HEK293T (cell line): ENCODE results near the gene LIMK1.

ENCODE experiments used
- CTCF ChIA-PET: fragments of 350-600 bp; formaldehyde crosslinking; extraction: SDS; loops from one replicate; lab custom pipeline; 2021; ENCODE audit warnings: antibody characterized with exemption, inconsistent platforms; lab: Yijun Ruan, JAX
- POLR2A ChIA-PET: fragments of 350-600 bp; formaldehyde crosslinking; extraction: SDS; loops from one replicate; lab custom pipeline; 2020; ENCODE audit warnings: antibody characterized with exemption, inconsistent platforms; lab: Yijun Ruan, JAX
- DNase-seq: peaks from one replicate; pipeline ENCODE4 v3.0.0; 2012; ENCODE audit warnings: mixed read lengths; ENCODE audit errors: extremely low spot score
- ARNT ChIP-seq: fragments of 450-650 bp; IDR thresholded peaks from 2 replicates; pipeline ENCODE4 v1.6.1; 2017; ENCODE audit warnings: mild to moderate bottlenecking
- BHLHE40 ChIP-seq: fragments of 450-650 bp; IDR thresholded peaks from 2 replicates; pipeline ENCODE4 v1.6.1; 2016; ENCODE audit warnings: mild to moderate bottlenecking, moderate library complexity, borderline replicate concordance
- CTBP1 ChIP-seq: fragments of 450-650 bp; IDR thresholded peaks from 2 replicates; pipeline ENCODE4 v1.6.1; 2016; ENCODE audit warnings: borderline replicate concordance
- ELF4 ChIP-seq: fragments of 450-650 bp; IDR thresholded peaks from 2 replicates; pipeline ENCODE4 v1.6.1; 2017; ENCODE audit warnings: antibody characterized with exemption
- FOXA1 ChIP-seq: fragments of 450-650 bp; IDR thresholded peaks from 2 replicates; pipeline ENCODE4 v1.6.1; 2016; ENCODE audit warnings: mild to moderate bottlenecking
- FOXK2 ChIP-seq: fragments of 450-650 bp; IDR thresholded peaks from 2 replicates; pipeline ENCODE4 v1.6.1; 2016; ENCODE audit warnings: mild to moderate bottlenecking
- FOXM1 ChIP-seq: fragments of 450-650 bp; IDR thresholded peaks from 2 replicates; pipeline ENCODE4 v1.6.1; 2017; ENCODE audit warnings: mild to moderate bottlenecking, borderline replicate concordance
- HDGF ChIP-seq: fragments of 450-650 bp; IDR thresholded peaks from 2 replicates; pipeline ENCODE4 v1.6.1; 2017; ENCODE audit warnings: antibody characterized with exemption, borderline replicate concordance
- L3MBTL2 ChIP-seq: fragments of 450-650 bp; conservative IDR thresholded peaks from 2 replicates; pipeline ENCODE4 v1.6.1; 2016; ENCODE audit warnings: mild to moderate bottlenecking
- LEF1 ChIP-seq: fragments of 450-650 bp; IDR thresholded peaks from 2 replicates; pipeline ENCODE4 v1.6.1; 2017; ENCODE audit warnings: mild to moderate bottlenecking, borderline replicate concordance
- NFRKB ChIP-seq: fragments of 450-650 bp; IDR thresholded peaks from 2 replicates; pipeline ENCODE4 v1.6.1; 2016; ENCODE audit warnings: mild to moderate bottlenecking, moderate library complexity
- SP1 ChIP-seq: fragments of 450-650 bp; IDR thresholded peaks from 2 replicates; pipeline ENCODE4 v1.6.1; 2017
- SUZ12 ChIP-seq: fragments of 450-650 bp; IDR thresholded peaks from 2 replicates; pipeline ENCODE4 v1.6.1; 2016; ENCODE audit warnings: mild to moderate bottlenecking
- TARDBP ChIP-seq: fragments of 450-650 bp; IDR thresholded peaks from 2 replicates; pipeline ENCODE4 v1.6.1; 2016
- ZNF384 ChIP-seq: fragments of 450-650 bp; IDR thresholded peaks from 2 replicates; pipeline ENCODE4 v1.6.1; 2016
- TF ChIP-seq, protein P1 (sequence below): fragments of 450-650 bp; IDR thresholded peaks from 2 replicates; pipeline ENCODE4 v1.6.1; 2016

LIMK1 gene

DNA sequence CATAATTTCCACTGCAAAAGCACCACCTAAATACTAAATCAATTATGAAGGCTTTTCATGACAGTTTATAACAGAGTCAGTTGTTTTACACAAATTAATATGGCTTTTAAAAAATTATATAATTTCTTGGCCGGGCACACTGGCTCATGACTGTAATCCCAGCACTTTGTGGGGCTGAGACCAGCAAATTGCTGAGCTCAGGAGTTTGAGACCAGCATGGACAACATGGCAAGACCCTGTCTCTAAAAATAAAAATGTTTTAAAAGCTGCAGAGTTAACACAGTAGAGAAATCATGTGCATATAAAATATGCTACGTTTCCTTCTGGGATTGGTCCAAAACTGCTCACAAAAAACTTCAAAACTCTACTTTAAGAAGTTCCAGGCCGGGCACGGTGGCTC, 46.9 kb downstream of the LIMK1 start:
- no peak for DNase-seq
- ChIA-PET POLR2A (no interaction called here), CTCF (no interaction called here)
- TF ChIP-seq CTBP1 (no peak), SUZ12 (no peak), NFRKB (no peak), FOXA1 (no peak), HDGF (no peak), ELF4 (no peak), SP1 (no peak), FOXM1 (no peak), LEF1 (no peak), TARDBP (no peak), FOXK2 (no peak), ZNF384 (no peak), ARNT (no peak), L3MBTL2 (no peak), BHLHE40 (no peak)
- TF ChIP-seq, protein P1, sequence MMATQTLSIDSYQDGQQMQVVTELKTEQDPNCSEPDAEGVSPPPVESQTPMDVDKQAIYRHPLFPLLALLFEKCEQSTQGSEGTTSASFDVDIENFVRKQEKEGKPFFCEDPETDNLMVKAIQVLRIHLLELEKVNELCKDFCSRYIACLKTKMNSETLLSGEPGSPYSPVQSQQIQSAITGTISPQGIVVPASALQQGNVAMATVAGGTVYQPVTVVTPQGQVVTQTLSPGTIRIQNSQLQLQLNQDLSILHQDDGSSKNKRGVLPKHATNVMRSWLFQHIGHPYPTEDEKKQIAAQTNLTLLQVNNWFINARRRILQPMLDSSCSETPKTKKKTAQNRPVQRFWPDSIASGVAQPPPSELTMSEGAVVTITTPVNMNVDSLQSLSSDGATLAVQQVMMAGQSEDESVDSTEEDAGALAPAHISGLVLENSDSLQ = no peak

DNA sequence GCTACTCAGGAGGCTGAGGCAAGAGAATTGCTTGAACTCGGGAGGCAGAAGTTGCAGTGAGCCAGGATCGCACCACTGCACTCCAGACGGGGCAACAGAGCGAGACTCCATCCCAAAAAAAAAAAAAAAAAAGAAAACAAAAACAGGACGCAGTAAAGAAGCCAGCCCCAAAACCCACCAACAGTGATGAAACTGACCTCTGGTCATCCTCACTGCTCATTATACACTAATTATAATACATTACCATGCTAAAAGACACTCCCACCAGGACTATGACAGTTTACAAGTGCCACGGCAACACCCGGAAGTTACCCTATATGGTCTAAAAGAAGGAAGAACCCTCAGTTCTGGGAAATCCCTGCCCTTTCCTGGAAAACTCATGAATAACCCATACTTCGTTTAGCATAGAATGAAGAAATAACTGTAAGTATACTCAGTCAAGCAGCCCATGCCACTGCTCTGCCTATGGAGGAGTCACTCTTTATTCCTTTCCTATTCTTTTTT, 50.6 kb downstream of the LIMK1 start:
- CTCF ChIA-PET = no interaction called here
- no peak for DNase-seq
- POLR2A ChIA-PET = no interaction called here
- TF ChIP-seq SP1 = no peak

DNA sequence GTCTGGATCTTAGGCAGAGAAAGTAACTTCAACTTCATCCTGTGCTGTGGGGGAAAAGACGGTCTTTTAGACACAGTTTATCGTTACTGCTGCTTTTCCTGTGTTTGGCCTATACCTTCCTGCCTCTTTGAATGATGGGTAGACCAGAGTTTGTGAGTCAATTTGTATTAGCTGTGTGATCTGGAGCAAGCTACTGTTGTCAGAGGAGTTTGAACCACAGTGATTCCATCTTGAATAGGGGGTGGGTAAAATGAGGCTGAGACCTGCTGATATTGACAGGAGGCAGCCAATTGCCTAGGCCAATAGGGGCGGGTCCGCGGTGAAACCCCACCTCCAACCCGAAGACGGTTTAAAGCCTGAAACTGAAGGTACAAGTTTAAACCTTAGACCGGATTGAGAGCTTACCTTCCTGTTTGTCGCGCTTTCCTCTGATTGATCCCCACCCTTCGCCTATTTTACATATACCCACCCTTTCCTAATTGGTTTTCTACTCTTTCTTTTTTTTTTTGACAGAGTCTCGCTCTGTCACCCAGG, 54.8 kb downstream of the LIMK1 start:
- TF ChIP-seq LEF1 = no peak
- TF ChIP-seq NFRKB = no peak
- TF ChIP-seq FOXM1 = no peak
- no peak for TF ChIP-seq FOXK2
- CTCF ChIA-PET = no interaction called here
- DNase-seq = no peak
- POLR2A ChIA-PET = no interaction called here

DNA sequence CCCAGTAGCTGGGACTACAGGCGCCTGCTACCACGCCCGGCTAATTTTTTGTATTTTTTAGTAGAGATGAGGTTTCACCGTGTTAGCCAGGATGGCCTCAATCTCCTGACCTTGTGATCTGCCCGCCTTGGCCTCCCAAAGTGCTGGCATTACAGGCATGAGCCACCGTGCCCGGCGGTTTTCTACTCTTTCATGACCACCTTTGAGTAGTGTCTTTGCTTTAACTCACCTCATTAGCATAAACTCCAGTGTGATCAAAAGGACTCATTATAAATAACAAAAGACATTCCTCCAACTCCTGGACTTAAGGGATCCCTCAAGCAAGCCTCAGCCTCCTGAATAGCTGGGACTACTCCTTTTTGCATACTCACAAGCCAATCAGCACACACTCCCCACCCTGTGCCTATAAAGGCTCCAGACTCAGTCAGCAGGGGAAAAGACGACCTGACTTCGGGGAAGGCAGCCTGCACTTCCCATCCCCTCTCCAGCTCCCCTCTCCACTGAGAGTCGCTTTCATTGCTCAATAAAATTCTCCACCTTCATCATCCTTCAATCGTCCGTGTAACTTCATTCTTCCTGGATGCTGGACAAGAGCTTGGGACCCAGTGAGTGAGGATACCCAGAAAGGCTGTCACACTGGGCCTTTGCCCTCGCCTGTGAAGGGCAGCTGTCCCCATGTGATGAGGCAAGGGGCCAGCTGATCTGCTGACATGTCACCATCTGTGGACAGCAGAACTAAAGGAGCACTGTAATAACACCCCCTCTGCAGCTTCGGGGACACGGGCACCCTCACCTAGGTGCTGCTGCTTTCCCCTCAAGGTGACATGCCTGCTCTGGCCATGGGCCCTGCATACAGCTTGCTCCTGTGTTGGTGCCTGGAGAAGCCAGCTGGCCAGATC, 55.6 kb downstream of the LIMK1 start:
- POLR2A ChIA-PET = interaction anchor here (1.2 kb wide), 1 partner anchor 18 kb away, joined by 4 read pairs; no protein-coding TSS in a partner anchor

DNA sequence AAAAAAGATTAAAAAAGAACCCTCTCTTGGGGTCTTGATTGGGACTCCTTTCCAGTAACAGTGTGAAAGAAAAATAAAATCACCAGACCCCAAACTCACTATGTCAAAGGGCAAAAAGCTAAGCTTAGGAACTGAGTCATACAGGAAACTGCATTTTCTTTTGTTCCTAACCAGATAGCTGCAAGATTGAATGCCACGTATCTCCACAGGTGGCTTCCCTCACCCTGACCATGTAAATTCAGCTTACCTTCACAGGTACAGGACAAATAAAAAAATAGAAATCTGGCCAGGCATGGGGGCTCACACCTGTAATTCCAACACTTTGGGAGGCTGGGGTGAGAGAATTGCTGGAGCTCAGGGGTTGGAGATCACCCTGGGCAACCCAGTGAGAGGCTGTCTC, 58.1 kb downstream of the LIMK1 start:
- no peak for DNase-seq
- ChIA-PET CTCF (interaction anchor here (0.7 to 1.2 kb wide), 2 partner anchors 13 to 42 kb away, joined by 3 to 8 read pairs; no protein-coding TSS in a partner anchor), POLR2A (interaction anchor here (1.3 kb wide), 1 partner anchor 32 kb away, joined by 3 read pairs; no protein-coding TSS in a partner anchor)
- TF ChIP-seq FOXM1 (no peak), TARDBP (no peak), CTBP1 (no peak)

More for the DNA sequence above, 55.6 kb downstream of the LIMK1 start:
- CTCF ChIA-PET = interaction anchor here (0.7 kb wide), 1 partner anchor 23 kb away, joined by 3 read pairs; no protein-coding TSS in a partner anchor
- no peak for DNase-seq
- no peak for TF ChIP-seq ELF4
- TF ChIP-seq L3MBTL2 = no peak
- no peak for TF ChIP-seq LEF1
- no peak for TF ChIP-seq SUZ12
- TF ChIP-seq TARDBP = no peak
- TF ChIP-seq, protein P1 = no peak
- TF ChIP-seq NFRKB = no peak

DNA sequence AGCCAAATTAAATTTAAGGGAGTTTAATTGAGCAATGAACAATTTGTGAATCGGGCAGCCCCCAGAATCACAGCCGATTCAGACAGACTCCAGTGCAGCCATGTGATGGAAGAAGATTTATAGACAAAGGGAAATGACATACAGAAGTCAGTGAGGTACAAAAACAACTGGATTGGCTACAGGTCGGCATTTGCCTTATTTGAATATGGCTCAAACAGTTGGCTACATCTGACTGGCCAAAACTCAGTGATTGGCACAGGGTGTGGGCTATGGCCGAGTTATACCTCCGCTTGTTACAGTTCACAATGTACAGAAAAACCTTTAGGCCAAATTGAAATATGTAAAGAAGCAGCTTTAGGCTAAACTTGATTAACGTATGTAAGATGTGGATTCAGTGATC, 59.8 kb downstream of the LIMK1 start:
- TF ChIP-seq, protein P1 = peak; percentile 43
- no peak for TF ChIP-seq CTBP1
- ChIA-PET POLR2A (no interaction called here), CTCF (no interaction called here)
- DNase-seq = no peak

DNA sequence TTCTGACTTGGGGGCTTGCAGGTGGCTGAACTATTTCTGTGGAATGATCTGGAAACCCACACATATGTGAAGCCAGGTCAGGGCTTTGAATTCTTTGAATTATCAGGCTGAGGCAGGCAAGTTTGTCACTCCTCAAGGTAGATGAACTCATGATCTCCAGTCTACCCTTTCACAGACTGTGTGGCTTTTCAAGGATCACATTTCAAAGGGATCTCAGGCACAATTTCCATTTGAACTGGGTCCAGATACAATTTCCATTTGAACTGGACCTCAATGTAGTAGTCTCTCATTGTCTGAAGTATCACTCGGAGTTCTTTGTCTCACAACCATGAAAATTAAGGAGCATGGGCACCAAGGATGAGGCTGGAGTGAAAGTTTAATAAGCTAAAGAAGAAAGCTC, 64.9 kb downstream of the LIMK1 start:
- POLR2A ChIA-PET = no interaction called here
- CTCF ChIA-PET = no interaction called here
- DNase-seq = no peak
- TF ChIP-seq L3MBTL2 = no peak
- no peak for TF ChIP-seq FOXK2
- TF ChIP-seq LEF1 = no peak
- TF ChIP-seq SUZ12 = no peak
- TF ChIP-seq ARNT = no peak
- TF ChIP-seq SP1 = no peak
- no peak for TF ChIP-seq HDGF
- no peak for TF ChIP-seq CTBP1
- TF ChIP-seq FOXM1 = no peak
- no peak for TF ChIP-seq ELF4
- TF ChIP-seq FOXA1 = no peak
- TF ChIP-seq NFRKB = no peak
- TF ChIP-seq BHLHE40 = no peak
- TF ChIP-seq, protein P1 = no peak
- TF ChIP-seq ZNF384 = no peak
- TF ChIP-seq TARDBP = no peak
